ENCODE data around the gene CCDC170.
"Not testable (repeated sequence)": the region's sequence is repeated elsewhere in the genome, so short reads cannot be mapped to it uniquely, and the experiment has no call there.

CCDC170 gene

DNA sequence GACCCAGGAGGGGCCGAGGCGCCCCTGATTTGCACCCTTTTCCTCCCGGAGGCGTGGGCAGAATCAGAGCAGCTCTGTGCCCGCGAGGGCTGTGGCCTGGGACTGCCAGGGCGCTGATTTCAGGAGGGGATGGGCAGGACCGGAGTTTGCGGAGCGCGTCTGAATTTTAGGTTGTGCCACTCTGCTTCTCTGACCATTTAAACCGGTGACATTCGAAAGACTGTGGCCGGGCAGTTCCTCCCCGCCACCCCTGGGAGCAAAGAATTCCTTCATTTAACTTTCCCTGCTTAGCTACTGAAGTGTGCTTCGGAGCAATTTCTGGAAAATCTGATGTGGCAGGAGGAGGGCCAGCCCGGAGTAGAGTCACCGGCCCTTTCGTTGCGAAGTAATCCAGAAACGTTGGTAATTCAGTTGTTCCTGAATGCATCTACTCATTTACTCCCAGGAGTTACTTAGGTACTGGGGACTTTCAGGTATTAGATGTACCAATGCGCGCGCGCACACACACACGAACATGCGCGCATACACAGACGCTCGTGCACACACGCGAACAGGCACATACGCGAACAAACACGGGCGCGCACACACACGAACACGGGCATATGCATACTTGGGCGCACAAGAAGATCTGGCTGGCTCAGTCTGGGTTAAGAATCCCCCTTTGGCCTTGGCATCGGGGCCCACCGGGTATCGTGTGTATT is 568 bp downstream of the CCDC170 start:
- DNase-seq = no peak

DNA sequence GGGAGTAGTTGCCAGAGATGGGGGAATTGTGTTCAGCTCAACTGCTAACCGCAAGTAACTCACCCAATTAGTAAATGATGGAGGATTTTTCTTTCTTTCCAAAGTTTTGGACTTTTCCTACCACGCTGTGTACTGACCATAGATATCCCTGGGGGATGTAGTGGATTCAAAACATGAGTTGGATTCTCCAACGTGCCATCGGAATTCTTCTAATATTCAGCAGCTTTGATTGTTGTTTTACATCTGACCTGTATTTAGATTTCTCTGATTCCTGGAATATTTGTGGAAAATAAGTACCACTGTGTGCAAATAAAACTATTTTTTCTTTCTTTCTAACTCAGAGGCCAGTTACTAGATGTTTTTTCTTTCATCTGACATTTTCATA is 1.1 kb downstream of the CCDC170 start:
- DNase-seq = no peak

DNA sequence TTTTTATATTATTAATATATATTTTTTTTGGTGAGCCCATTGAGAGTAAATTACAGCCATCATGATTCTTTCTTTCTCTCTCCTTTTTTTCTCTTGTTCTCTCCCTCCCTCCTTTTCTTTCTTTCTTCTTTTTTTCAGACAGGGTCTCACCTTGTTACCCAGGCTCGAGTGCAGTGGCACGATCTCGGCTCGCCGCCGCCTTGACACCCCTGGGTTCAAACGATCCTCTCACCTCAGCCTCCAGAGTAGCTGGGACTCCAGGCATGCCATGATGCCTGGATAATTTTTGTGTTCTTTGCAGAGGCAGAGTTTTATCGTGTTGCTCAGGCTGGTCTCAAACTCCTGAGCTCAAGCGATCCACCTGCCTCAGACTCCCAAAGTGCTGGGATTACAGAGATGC is 1.6 kb downstream of the CCDC170 start:
- no peak for DNase-seq

- DNase-seq = no peak
Measured at GRCh38 chr6:151497905-151498304, 4.1 kb downstream of the CCDC170 start.

GRCh38 chr6:151498327-151498726 is 4.5 kb downstream of the CCDC170 start:
- no peak for DNase-seq

- DNase-seq = no peak
Measured at GRCh38 chr6:151499551-151499950, 5.7 kb downstream of the CCDC170 start.

GRCh38 chr6:151501511-151502136 is 7.8 kb downstream of the CCDC170 start:
- no peak for DNase-seq

GRCh38 chr6:151502499-151502898 is 8.7 kb downstream of the CCDC170 start:
- DNase-seq = no peak

GRCh38 chr6:151506761-151507160 is 12.9 kb downstream of the CCDC170 start:
- DNase-seq = no peak

DNA sequence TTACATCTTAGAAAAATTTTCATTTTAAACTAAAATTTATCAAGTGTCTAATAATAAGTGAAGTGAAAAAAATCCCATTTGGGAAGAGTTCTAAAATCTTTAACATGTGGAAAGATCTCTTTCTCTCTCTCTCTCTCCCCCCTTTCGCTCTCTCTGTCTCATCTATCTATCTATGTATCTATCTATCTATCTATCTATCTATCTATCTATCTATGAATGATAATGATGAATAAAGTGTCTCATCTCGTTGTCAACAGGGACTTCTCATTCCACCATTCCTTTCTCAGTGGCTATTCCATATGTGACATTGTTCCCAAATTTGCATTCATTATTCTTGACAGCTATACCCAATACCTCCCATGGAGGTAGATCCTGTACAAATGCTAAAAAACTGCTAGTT is 15.2 kb downstream of the CCDC170 start:
- DNase-seq = no peak

DNA sequence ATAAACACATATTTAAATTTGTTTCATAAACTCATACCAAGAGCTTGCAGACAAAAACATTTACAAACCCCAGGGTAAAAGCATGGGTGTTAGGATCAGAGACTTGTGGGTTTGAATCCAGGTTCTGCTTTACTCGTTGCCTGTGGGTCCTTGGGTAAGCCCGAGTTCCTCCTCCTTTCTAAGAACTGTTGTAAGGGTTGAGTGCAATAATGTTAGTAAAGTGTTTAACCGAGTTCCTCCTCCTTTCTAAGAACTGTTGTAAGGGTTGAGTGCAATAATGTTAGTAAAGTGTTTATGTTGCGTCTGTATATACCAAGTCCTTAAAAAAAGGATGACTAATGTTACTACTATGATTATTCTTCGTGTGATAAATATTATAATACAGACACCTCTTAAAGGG is 18.7 kb downstream of the CCDC170 start:
- DNase-seq = no peak

DNA sequence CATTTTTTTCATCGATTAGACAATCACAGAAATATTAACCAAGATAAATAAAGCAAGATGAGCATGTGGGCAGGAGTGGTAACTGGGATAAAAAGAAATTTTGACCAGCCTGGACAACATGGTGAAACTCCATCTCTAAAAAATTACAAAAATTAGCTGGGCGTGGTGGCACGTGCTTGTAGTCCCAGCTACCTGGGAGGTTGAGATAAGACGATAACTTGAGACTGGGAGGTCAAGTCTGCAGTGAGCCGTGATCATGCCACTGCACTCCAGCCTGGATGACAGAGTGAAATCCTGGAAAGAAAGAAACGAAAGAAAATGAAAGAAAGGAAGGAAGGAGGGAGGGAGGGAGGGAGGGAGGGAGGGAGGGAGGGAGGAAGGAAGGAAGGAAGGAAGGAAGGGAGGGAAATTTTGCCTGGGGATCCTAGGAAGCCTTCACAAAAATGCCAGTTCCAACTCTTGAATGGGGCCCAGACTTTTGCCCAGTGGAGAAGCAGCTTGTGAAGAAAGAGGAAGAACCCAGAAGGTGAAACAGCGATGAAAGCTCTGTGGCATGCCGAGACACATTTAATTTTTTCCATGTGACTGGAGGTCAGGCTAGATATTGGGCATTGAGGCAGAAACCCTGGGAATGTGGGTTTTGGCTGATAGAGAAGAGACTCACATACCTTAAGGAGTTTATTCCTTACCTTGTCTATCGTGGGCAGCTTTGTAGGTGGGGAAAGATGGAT is 20.3 kb downstream of the CCDC170 start:
- no peak for DNase-seq

GRCh38 chr6:151518992-151519391 is 25.2 kb downstream of the CCDC170 start:
- not testable (repeated sequence) for DNase-seq

DNA sequence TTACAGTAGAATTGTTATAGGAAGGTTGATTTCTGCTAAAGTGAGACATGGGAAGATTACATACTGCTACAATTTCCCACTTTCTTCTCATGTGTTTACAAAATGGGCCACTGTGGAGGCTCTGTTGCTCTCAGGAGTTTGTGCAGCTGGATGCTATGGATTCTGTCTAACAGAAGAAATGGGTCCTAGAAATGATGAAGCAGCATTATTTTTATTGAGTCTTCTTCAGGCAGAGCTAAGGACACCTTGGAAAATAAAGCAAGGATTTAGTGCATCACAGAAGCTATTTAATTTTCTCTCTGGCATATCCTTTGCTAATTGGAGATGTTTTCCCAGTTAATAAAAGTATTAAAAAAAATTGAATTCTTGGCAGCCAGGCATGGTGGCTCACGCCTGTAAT is 29.2 kb downstream of the CCDC170 start:
- DNase-seq = no peak

GRCh38 chr6:151524059-151524458 is 30.2 kb downstream of the CCDC170 start:
- no peak for DNase-seq

DNA sequence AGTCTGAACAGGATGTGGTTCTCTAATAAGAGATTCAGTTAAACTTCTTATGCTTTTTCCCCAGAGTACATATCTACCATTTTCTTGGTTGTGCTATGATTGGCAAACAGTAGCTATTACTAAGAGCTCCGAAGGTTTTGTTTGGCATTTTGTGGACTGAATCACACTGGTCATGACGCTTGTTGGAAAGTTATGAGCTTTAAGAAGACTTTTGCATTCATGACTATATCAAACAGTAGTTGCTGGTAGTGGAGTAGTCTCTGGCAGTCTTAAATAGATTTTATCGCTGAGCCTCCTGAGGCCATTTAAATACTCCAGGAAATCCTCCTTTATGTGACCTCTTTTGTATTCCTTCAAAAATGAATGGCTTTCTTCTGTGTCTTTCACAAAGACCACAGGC is 40.8 kb downstream of the CCDC170 start:
- no peak for DNase-seq

GRCh38 chr6:151535476-151536187 is 41.8 kb downstream of the CCDC170 start:
- no peak for DNase-seq

GRCh38 chr6:151536188-151536479 is 42.3 kb downstream of the CCDC170 start:
- no peak for DNase-seq

GRCh38 chr6:151537556-151537955 is 43.7 kb downstream of the CCDC170 start:
- DNase-seq = no peak

DNA sequence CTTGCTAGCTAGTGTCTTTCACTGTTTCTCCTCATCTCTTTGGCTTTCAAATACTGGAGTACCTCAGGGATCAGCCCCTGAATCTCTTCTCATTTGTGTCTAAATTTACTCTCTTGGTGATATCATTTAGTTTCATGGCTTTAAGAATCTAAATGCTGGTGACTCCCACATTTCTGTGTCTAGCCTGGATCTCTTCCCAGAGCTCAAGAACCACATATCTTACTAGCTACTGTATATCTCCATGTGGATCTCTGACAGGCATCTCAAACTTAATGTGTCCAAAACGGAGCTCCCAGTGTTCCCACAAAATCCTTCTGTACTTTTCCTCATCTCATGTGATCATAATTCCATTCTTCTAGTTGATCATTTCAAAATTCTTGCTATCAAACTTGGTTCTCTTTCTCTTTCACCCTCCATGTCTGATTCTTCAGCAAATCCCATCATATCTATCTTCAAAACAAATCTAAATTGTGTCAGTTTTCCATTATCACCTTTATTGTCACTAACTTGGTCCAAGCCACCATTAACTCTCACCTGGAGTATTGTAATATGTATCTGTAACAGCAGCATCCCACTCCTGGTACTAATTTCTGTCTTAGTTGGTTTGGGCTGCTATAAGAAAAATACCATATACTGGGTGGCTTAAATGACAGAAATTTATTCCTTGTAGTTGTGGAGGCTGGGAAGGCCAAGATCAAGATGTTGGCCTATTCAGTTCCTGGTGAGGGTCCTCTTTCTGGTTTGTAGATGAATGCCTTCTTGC is 45.9 kb downstream of the CCDC170 start:
- DNase-seq = no peak

GRCh38 chr6:151544453-151544852 is 50.6 kb downstream of the CCDC170 start:
- no peak for DNase-seq

- not testable (repeated sequence) for DNase-seq
Measured at GRCh38 chr6:151544884-151545283, 51.1 kb downstream of the CCDC170 start.
